ENCODE data around the gene KCNN4. TPM values are rescaled to one million over a fixed set of nuclear protein-coding genes. Genes with fewer than 3 reads are reported as not detected.
A peak's percentile ranks its signal among the peaks of the same experiment; 100 is the strongest.

KCNN4 gene
- total and polyA plus RNA-seq, 10 of the 15 experiments (the other 5 are each of a cell fraction or from before 2014, with no cell fraction given) = 1.4 to 112 (median 77.9) TPM

GRCh38 chr19:43784981-43785808, 4.4 kb upstream of the KCNN4 start:
- intact Hi-C loops (cut with micrococcal nuclease; ENCODE audit: unreplicated experiment) (loop anchor here (1.0 to 10.0 kb wide), 2 partner anchors 40 to 340 kb away; no protein-coding TSS in a partner anchor), in situ Hi-C loops (cut with MboI) (loop anchor here (5.0 kb wide), 1 partner anchor 38 kb away; no protein-coding TSS in a partner anchor)
- BruUV-seq (replicated peaks) = no TSS peak
- ChIA-PET CTCF (interaction anchor here (0.6 to 3.4 kb wide), 15 partner anchors 9 to 1932 kb away, joined by 3 to 28 read pairs (median 4); no protein-coding TSS in a partner anchor), RAD21 (ENCODE audit: unreplicated experiment) (interaction anchor here (0.6 to 2.4 kb wide), 13 partner anchors 23 to 258 kb away, joined by 3 to 42 read pairs (median 4); partner anchors contain the start of gene SMG9), SMC1A (ENCODE audit: uncharacterized antibody, unreplicated experiment) (interaction anchor here (0.6 to 1.5 kb wide), 9 partner anchors 14 to 230 kb away, joined by 3 to 27 read pairs (median 3); no protein-coding TSS in a partner anchor), POLR2A (interaction anchor here (0.6 to 1.0 kb wide), 5 partner anchors 20 to 228 kb away, joined by 3 to 9 read pairs (median 3); no protein-coding TSS in a partner anchor)
- FAIRE-seq = peak; percentile 88
- Histone ChIP-seq H3K27ac (ENCODE audit: control insufficient read depth, insufficient read depth) (peak overlapping the region; percentile 74), H3K9me3 (replicated peaks; ENCODE audit: control insufficient read depth, insufficient read depth, low read length) (no peaks in the 10 kb centered on the region), H3K36me3 (ENCODE audit: control insufficient read depth in 2 of 2, insufficient read depth in 2 of 2, low read length in 1 of 2) (no peaks in the 10 kb centered on the region), H3K79me2 (ENCODE audit: control insufficient read depth, insufficient read depth, low read length) (peaks cover 13% of the 10 kb centered on the region), H3K4me3 (no peak overlapping the region), H3K4me1 (ENCODE audit: control insufficient read depth, insufficient read depth, low read length) (peaks cover 49% of the 10 kb centered on the region), H3K4me2 (ENCODE audit: control insufficient read depth, insufficient read depth) (peak overlapping the region; percentile 71; the same call in 1 of the 2 replicates), H4K20me1 (ENCODE audit: control insufficient read depth, insufficient read depth) (no peaks in the 10 kb centered on the region), H3K27me3 (replicated peaks in 1 of 2; ENCODE audit: control insufficient read depth in 2 of 2, insufficient read depth in 2 of 2, low read length in 1 of 2) (no peaks in the 10 kb centered on the region), H3K9ac (ENCODE audit: control insufficient read depth, insufficient read depth, low read length) (no peak overlapping the region; the same call in 1 of the 2 replicates), H2AFZ (ENCODE audit: control insufficient read depth, low read depth, low read length) (peak overlapping the region; percentile 87)
- ATAC-seq = peak; percentile 70
- under 1% methylated on average over 10 of the region's 10 CpGs for WGBS (ENCODE audit: insufficient coverage, insufficient replicate concordance, low lambda C conversion rate, missing lambda C conversion rate)
- DNase-seq (ENCODE audit: low read depth, low spot score) = no peak
- TF ChIP-seq, protein P1, sequence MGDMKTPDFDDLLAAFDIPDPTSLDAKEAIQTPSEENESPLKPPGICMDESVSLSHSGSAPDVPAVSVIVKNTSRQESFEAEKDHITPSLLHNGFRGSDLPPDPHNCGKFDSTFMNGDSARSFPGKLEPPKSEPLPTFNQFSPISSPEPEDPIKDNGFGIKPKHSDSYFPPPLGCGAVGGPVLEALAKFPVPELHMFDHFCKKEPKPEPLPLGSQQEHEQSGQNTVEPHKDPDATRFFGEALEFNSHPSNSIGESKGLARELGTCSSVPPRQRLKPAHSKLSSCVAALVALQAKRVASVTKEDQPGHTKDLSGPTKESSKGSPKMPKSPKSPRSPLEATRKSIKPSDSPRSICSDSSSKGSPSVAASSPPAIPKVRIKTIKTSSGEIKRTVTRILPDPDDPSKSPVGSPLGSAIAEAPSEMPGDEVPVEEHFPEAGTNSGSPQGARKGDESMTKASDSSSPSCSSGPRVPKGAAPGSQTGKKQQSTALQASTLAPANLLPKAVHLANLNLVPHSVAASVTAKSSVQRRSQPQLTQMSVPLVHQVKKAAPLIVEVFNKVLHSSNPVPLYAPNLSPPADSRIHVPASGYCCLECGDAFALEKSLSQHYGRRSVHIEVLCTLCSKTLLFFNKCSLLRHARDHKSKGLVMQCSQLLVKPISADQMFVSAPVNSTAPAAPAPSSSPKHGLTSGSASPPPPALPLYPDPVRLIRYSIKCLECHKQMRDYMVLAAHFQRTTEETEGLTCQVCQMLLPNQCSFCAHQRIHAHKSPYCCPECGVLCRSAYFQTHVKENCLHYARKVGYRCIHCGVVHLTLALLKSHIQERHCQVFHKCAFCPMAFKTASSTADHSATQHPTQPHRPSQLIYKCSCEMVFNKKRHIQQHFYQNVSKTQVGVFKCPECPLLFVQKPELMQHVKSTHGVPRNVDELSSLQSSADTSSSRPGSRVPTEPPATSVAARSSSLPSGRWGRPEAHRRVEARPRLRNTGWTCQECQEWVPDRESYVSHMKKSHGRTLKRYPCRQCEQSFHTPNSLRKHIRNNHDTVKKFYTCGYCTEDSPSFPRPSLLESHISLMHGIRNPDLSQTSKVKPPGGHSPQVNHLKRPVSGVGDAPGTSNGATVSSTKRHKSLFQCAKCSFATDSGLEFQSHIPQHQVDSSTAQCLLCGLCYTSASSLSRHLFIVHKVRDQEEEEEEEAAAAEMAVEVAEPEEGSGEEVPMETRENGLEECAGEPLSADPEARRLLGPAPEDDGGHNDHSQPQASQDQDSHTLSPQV (IDR thresholded peaks at IDR 0.05) = peak; percentile 58; the same call in 1 of the 2 replicates
- TF ChIP-seq GABPA (IDR thresholded peaks at IDR 0.05; ENCODE audit: low read depth) = no peak
- TF ChIP-seq BCL3 (IDR thresholded peaks at IDR 0.05; ENCODE audit: borderline replicate concordance, insufficient read depth, low read depth, low read length, poor library complexity, severe bottlenecking) = no peak
- TF ChIP-seq SKIL (IDR thresholded peaks at IDR 0.05; ENCODE audit: low read depth, poor library complexity, severe bottlenecking) = no peak
- TF ChIP-seq ZSCAN29 (IDR thresholded peaks at IDR 0.05) = no peak
- TF ChIP-seq CBFB (IDR thresholded peaks at IDR 0.05; ENCODE audit: low read depth) = no peak
- TF ChIP-seq, protein P2, sequence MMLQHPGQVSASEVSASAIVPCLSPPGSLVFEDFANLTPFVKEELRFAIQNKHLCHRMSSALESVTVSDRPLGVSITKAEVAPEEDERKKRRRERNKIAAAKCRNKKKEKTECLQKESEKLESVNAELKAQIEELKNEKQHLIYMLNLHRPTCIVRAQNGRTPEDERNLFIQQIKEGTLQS (IDR thresholded peaks at IDR 0.05; ENCODE audit: borderline replicate concordance, extremely low read depth, low read depth, low read length) = no peak
- TF ChIP-seq IRF4 (IDR thresholded peaks at IDR 0.05; ENCODE audit: low read depth, low read length) = no peak
- TF ChIP-seq HCFC1 (IDR thresholded peaks at IDR 0.05; ENCODE audit: low read length) = peak; percentile 43; the same call in 1 of the 2 replicates
- TF ChIP-seq JUND (IDR thresholded peaks at IDR 0.05; ENCODE audit: low read depth, low read length) = no peak
- TF ChIP-seq TARDBP (IDR thresholded peaks at IDR 0.05; ENCODE audit: borderline replicate concordance) = no peak
- no peak for TF ChIP-seq PAX5 (IDR thresholded peaks at IDR 0.05; ENCODE audit: borderline replicate concordance, low read depth, low read length)
